NB4 (cell line): ENCODE results near the gene FAM170B.

Source experiments
- CTCF ChIP-seq: IDR thresholded peaks from one replicate; pipeline ENCODE4 v1.5.1; 2012; ENCODE audit warnings: low read depth, low read length
- MAX ChIP-seq: IDR thresholded peaks from 2 replicates; pipeline ENCODE4 v1.6.1; 2011; ENCODE audit warnings: low read depth, low read length
- MYC ChIP-seq: IDR thresholded peaks from 2 replicates; pipeline ENCODE4 v1.6.1; 2011; ENCODE audit warnings: low read depth, low read length
- POLR2A ChIP-seq: IDR thresholded peaks from 2 replicates; pipeline ENCODE4 v1.6.1; 2011; ENCODE audit warnings: mild to moderate bottlenecking; ENCODE audit not compliant: insufficient read length; ENCODE audit errors: extremely low read depth

GRCh38 chr10:49083261-49083660, 50.6 kb downstream of the FAM170B start:
- TF ChIP-seq CTCF (no peak), POLR2A (no peak), MAX (no peak), MYC (no peak)
